ENCODE results near the gene PPIF.

PPIF gene

DNA sequence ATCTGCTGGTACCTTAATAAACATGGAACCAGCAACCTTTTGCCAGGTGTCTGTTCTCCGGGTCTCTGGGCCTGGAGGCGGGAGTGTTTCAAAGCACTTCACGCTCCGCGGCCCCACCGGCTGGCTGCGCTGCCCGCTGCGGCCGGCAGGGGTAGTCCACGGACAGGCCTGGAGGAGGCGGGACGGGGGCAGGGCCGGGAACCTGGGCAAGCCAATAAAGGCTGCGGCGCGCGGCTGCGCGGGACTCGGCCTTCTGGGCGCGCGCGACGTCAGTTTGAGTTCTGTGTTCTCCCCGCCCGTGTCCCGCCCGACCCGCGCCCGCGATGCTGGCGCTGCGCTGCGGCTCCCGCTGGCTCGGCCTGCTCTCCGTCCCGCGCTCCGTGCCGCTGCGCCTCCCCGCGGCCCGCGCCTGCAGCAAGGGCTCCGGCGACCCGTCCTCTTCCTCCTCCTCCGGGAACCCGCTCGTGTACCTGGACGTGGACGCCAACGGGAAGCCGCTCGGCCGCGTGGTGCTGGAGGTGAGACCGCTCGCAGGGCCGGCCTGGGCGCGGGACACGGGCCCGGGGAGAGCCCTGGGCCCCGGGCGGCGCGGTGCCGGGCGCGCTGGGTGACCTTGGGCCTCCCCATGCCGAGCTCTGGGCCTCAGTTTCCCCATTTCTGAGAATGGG is at the start of gene PPIF:
Gene PPIF, plus strand, starts transcription at position 244 of the 668 bp plus-strand sequence. Its CDS starts 80 bp downstream, at position 324.
- peak; percentile 79 for DNase-seq

DNA sequence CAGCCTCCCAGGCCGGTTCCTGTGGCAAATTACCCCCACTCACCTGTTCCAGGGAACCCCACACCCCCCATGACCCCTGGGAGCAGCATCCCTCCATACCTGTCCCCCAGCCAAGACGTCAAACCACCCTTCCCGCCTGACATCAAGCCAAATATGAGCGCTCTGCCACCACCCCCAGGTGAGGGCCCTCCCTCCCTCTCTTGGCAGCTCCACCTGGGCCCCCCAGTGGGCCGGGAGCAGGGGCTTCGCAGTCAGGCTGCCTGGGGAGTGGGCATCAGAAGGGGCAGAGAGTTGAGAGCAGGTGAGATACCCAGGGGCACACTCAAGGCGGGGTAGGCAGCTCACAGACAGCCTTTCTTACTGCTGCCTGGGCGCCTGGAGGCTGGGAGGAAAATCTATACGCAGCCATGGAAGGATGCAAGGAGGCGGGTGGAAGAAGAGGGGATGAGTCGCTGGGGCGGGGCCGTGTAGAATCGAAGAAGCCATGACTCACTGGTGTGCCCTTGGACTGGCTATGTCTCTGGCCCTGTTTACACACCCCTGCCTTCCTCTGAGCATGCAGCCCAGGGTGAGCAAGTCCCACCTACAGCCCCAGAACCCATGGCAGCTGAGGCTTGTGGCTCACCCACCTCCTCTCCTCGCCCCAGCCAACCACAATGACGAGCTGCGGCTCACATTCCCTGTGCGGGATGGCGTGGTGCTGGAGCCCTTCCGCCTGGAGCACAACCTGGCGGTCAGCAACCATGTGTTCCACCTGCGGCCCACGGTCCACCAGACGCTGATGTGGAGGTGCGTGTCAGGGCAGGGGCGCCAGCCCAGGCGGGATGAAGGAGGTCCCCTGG is 48.6 kb upstream of the PPIF start:
- DNase-seq = no peak

DNA sequence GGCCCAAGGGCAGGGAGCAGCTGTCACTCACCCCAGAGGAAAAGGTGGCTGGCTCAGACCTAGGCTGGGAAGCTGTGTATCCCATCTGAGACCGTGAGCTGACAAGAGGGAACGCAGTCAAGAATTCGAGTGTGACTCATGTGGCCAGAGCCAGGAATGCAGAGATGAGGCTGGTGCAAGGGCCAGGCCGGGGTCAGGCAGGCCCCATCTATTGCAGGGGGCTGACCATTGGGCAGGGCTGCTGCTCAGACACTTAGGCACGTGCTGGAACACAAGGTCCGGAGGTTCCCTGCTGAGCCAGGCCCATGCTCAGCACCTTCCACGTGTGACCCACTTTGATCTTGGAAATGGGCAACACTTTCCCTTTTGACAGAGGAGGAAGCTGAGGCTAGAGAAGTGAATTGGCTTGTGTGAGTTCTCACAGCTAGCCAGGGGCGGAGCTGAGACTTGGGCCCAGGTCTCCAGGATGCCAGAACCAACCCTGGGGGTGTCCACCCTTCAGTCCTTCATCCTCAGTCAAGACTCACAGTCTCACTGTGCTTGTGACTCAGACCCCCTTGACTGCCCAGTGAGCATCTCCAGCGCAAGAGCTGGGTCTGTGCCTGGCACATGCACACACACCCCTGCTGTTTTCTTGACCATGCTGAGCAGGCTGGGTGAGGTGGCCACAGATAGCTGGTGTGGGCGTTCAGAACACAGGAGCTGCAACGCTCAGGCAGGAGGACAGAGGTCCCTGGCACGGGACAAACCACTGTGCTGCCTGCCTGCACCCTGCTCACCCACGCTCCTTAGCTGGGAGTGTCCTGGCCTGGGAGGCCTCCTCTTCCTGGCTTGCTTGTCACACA is 47.6 kb upstream of the PPIF start:
- no peak for DNase-seq

DNA sequence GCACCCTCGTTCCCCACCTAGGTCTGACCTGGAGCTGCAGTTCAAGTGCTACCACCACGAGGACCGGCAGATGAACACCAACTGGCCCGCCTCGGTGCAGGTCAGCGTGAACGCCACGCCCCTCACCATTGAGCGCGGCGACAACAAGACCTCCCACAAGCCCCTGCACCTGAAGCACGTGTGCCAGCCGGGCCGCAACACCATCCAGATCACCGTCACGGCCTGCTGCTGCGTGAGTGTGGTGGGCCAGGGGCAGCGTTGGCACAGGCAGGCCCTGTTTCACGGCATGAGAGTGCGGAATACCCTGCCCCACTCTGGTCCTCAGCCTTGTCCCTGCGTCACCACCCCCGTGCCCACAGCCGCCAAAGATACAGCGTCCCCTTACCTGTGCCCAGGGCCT is 46.6 kb upstream of the PPIF start:
- no peak for DNase-seq

DNA sequence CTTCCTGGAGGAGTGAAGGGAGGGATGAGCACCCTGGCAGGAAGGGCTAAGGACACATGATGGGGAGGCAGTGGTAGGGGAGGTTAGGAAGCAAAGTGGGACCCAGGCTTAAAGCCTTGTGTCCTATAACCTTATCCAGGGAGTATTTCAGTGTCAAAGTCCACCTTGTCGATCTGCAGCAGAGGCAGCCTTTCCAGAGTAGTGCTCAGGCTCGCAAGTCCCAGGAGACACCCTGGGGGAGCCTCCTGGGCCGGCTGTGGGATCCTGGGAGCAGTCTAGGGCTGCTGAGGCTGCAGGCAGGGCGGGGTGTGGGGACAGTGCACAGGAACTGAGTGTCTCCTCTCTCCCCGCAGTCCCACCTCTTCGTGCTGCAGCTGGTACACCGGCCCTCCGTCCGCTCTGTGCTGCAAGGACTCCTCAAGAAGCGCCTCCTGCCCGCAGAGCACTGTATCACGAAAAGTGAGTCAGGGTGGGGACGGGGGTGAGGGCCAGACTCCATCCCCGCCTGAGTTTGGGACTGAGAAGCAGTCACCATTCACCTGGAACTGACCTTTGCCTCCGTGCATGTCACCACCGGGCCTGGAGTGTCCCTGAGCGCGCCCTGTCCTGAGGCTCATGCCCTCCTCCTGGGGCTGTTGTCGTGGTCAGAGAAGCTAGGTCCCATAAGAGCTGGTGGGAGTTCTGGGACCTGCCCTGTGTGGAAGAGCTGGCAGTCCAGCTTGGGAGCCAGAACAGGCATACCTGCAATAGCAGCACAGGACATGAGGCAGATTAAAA is 45.3 kb upstream of the PPIF start:
- no peak for DNase-seq

DNA sequence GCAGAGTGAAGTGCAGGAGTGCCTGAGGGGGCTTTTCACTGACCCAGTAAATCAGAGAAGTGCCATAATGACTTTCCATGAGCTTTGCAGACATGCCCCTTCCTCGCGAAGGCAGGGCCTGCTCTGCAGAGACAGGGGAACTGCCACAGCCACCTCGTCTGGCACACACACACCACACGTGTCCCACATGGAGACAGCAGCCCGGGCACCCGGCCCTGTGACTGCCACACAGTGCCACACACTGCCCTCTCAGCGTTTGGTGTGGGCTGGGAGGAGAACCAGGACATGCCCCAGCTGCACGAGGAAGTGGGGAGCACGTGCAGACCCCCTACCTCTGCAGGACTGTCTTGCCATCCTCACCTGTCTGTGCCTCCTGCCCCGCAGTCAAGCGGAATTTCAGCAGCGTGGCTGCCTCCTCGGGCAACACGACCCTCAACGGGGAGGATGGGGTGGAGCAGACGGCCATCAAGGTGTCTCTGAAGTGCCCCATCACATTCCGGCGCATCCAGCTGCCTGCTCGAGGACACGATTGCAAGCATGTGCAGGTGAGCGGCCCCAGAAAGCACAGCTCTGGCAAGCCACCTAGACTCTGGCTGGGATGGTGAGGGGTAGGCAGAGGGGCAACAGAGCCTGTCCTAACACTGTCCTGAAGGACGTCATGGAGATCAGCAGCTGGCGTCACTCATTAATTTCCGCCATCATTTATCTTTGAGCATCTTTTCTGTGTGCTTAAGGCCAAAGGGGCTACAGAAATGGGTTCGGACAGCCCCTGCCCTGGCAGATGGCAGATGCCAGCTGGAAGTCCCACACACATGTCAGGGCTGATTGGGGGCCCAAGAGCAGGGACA is 43.4 kb upstream of the PPIF start:
- no peak for DNase-seq

DNA sequence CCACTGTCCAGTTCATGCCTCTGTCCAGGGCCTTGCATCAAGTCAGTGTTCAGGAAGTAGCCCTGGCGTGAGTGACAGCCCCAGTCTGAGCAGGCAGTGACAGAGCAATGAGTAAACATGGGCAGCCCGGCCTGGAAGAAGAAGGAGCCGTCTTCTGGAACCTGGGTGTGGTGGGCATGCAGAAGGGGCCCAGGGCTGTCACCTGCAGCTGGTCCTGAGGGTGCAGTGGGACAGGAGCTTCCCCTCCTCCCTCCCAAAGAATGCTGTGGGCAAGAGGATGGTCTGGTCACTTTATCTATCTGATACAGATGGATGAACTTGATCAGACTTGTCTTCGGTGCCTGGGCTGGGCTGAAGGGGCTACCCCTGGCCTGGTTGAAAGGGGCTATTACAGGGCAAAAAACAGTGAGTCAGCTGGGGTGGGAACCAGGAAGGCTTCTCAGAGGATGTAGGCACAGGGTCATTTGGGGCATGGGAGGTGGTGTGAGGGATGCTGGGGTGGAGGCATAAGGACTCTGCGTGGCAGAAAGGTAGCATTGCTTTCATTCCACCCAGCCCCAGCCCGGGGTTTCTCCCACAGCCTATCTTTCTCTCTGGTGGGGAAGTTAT is 42.7 kb upstream of the PPIF start:
- DNase-seq = no peak

DNA sequence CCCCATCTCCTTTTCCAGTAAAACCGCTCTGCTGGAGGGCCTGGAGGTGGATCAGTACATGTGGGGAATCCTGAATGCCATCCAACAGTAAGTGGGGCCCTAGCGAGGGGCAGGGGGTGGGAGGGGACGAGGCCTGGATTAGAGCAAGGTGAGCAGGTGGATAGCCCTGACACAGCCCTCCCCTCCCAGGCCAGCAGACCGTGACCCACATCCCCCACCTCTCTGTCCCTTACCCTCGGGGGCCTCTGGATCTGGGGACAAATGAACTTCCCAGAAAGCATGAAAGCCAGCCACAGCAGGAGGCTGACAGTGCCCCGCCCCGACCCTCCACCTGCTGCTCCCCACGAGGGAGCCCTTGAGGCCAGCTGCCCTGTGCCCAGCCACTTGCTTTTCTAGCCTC is 41.8 kb upstream of the PPIF start:
- DNase-seq = no peak

DNA sequence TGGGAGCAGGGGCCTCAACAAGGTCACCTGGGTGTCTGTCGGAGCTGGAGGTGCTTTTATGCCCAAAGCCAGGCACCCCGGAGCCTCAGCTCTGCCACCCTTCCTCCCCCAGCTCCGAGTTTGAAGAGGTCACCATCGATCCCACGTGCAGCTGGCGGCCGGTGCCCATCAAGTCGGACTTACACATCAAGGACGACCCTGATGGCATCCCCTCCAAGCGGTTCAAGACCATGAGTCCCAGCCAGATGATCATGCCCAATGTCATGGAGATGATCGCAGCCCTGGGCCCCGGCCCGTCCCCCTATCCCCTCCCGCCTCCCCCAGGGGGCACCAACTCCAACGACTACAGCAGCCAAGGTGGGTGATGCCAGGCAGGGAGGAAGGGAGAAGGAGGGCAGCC is 41.3 kb upstream of the PPIF start:
- DNase-seq = no peak

DNA sequence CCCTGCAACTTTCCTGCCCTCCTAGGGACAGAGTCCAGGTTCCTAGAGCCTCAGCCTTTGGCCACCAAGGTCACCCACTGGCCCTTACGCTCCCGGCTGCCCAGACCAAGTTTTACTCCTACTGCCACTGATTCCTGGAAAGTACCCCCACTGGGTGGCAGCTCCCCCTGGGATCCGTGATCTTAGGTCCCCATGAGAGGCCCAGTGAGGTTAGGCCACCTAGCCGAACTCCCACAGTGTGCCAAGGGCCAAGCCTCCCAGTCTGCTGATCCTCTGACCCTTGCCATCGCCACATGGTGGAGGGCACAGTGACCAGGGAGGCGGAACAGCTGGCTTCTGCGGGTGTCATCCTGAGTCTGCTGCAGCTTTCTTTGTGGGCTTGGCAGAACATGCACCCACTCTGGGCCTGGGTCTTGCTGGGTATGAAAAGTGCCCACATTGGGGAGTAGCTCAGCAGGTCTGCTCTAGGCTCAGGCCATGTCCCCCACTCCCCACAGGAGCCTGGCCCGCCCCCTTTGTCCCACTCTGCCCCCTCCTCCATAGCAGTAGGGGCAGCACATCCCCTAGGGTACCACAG is 40.5 kb upstream of the PPIF start:
- DNase-seq = no peak

DNA sequence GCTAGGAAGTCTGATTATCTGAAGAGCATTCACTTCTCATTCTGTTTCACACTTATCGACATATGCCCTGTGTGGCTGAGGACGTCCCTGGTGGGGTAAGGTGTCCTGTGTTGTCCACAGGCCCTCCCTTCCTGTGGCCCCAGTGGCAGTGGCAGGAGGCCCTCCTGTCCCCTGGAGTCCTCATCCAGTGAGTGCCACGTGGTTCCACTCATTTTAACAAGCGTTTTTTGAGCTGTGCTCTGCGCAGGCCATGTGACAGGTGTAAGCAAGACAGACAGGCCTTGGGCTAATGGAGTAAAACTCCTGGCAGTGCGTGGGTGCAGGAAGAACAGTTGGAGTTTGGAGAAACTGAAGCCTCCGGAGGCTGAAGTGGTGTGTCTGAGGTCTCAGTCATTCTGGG is 39.3 kb upstream of the PPIF start:
- no peak for DNase-seq

DNA sequence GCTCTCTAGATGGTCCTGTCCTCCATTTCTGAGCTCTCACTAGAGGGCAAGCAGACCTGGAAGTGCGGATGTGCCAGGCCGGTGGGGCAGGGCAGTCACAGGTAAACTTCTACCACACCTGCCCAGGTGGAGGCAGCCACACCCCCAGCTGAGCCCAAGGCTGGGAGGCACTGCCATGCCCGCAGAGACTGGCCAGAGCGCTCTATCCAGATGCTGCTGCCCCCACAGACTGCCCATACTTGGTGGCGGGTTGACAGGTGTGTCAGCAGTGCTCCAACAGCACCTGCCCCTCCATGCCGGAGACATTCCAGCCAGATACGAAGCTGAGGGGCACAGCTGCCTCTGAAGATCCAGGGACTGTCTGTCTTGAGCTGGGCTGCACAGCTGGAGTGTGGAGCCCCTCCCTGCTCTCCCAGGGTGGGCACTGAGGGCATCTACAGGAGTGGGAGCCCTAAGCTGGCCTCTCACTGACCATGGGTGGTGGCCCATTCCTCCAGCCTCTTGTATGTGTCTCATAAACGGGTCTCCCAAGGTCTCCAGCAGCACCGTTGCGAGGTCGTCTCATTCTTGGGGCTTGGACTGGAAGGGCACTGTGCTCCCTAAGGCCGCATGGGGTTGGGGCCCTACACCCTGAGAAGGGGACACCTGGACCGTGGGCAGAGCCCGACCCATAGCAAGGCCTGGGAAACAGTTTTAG is 38.2 kb upstream of the PPIF start:
- DNase-seq = no peak

DNA sequence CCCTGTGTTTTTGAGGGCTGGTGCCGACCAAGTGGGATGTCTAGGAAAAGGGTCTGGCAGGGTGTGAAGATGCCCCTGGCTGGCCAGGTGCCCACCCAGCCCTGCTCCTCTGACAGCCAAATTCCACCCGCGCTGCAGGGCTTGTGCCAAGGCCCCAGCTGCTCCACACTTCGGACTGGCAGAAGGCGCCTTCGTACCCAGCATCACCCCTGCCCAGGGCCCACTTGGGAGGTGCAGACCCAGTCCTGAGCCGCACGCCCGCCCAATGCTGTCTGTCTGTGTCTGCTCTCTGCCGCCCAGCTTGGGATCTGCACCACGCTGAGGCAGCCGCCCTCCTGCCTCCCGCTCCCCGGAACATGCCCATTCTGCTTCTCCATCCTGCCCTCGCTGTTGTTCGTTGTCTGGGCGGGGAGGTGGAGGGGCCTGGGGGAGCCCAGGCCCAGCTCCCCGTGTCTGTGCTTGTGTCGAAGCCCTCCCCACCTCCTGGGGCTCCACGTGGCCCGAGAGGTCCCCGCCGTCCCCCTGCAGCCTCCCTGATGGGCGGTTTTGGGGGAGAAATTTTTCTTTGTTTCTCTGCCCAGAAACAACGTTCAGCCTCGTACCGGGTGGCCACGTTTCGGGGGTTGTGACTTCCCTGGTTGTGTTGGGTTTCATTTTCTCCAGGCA is 36.9 kb upstream of the PPIF start:
- DNase-seq = no peak

DNA sequence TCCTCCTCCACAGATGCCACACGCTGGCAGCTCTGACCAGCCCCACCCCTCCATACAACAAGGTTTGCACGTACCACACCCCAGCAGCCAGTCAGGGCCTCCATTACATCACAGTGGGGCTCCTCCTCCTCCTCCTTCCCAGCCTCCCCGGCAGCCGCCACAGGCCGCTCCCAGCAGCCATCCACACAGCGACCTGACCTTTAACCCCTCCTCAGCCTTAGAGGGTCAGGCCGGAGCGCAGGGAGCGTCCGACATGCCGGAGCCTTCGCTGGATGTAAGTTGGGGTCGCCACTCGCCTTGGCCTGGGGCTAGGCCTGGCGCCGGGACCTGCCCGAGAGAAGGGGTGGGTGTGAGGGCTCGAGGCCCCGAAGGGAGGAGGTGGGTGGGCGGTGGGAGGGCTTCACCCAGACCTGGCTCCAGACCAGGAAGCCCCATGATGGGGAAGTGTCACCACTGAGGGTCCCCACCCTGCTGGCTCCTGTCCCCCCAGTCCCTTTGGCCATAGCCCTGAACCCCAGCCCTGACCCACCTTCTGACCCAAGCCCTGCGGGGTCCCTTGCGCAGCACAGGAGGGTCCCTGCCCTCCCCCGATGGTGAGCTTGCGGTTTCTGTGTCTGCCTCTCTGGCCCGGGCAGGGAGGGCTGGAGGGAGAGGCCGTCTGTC is 36.2 kb upstream of the PPIF start:
- DNase-seq = no peak

DNA sequence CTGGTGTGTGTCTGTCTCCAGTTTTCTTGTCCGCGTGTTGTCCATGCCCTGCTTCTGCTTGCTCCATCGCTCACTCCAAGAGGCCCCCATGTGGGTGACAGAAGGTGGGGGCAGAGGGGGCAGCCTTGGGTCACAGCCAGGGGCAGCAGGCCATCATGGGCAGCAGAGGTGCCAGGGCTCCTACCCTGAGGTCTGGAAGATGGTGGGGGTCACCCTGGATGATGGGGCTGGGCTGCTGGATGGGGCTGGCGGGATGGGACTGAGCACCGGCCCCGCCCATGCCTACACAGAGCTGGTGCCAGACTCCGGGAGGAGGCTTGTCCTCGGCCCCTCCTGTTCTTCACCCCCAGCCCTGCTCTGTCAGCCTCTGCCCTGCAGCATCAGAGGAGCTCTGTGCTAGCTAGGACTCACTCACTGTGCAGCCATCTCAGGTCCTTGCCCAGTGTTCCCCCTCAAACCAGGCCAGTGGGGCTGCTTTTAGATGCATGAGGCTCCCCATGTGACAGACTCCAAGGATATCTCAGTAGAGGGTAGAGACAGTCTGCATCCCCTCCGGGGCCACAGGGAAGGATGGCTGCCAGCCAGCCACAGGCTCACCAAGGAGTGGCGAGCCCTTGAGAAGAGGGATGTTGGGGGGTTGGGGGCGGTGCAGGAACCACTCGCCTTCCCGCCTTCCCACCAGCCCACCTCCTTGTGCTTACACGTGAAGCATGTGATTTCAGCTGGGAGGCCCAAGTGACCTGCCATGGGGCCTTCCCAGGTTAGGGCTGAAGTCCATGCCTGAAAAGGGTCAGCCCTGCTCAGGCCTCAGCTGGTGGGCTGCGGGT is 35.5 kb upstream of the PPIF start:
- no peak for DNase-seq

DNA sequence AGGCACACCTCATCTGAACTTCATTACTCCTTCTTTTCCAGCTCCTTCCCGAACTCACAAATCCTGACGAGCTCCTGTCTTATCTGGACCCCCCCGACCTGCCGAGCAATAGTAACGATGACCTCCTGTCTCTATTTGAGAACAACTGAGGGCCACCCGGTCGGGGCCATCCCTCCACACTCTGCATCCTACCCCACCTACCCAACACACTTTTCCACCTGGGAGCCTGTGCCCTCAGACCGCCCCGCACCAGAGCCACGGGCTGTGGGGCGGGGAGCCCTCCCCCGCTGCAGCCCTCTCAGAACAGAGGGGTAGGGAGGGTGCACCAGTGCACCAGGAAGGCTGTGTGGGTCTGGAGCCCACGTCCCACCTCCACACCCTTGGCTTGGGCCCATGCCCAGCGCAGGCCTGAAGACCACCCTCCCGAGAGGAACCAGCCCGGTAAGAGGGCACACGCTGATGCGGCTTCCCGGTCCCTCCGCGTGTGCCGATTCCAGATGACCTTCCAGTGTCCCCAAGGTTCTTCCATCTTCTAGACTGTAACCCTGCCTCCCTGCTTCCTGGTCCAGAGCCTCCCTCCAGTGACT is 34.6 kb upstream of the PPIF start:
- DNase-seq = no peak

DNA sequence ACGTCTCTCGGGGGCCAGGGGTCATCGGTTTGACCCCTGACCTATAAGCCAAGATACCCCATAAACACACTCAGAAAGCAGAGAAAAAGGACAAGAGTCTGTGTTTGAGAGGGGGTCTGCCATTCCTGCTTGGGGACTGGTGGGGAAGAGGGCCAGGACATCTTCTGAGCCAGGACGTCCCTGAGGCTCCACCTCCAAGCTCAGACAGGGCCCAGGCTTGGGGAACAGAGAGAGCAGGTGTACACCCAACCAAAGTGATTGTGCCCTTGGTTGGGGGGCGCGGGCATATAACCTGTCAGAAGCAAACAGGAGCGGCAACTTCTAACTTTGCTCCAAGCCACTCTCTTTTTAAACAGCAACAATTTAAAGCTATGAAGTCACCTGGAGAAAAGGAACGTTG is 33.9 kb upstream of the PPIF start:
- no peak for DNase-seq

DNA sequence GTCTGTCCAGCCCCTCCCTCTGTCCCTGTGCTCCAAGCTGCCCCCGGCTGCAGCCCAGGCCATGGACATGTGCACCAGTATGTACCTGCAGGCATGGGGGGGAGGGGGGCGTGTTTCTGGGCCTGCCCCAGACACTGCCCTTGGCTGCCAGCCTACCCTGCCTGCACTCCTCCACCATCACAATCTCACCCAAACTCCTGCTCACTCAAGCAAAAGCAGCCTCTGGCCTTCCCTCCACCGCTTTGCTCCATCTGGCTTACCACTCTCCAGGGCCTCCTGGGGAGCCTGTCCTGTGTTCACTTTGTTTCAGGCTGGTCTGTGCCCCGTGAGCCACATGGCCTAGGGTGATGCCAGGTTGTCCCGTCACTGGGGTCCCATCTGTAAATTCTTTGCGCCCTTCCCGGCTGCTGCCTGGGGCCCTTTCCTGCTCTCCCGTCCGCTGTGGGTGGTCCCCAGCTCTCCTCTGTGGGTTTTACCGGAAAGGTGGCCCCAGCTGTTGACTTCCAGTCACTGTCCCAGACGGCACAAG is 33.3 kb upstream of the PPIF start:
- DNase-seq = no peak

Measured in COR-L47 (cell line).